ENCODE measurements around the gene CCBE1.

CCBE1 gene

DNA sequence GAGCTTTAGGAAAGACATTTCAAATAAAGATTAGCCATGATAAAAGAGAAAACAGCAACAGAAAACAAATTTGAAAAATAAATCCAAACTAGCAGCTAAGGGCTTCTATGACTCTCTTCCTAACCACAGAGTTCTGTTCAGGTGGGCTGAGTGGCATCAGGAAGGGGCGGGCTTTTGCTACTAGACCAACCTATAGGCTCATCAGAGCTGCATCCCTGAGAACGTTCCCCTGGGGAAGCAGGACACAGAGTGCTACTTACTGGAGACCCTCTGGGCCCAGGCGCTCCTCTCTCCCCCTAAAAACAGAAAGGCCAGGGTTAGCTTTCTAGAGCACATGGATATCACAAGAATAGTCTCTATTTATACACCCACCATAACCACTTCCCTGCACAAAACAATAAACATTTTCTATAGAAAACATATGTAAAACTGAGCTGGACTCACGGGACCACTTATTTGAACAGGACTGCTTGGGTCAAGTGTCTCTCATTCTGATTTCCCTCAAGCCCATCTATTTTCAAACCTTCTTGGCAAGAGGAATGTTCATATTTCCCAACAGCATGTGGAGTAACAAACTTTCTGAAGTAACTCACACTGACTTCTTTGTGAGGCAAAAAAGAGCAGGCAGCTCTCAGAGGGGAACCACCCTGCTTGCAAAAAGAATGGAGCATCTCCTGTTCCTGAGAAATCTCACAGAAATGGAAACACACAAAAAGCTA lies 259.2 kb downstream of the CCBE1 start:
- no peak for DNase-seq

DNA sequence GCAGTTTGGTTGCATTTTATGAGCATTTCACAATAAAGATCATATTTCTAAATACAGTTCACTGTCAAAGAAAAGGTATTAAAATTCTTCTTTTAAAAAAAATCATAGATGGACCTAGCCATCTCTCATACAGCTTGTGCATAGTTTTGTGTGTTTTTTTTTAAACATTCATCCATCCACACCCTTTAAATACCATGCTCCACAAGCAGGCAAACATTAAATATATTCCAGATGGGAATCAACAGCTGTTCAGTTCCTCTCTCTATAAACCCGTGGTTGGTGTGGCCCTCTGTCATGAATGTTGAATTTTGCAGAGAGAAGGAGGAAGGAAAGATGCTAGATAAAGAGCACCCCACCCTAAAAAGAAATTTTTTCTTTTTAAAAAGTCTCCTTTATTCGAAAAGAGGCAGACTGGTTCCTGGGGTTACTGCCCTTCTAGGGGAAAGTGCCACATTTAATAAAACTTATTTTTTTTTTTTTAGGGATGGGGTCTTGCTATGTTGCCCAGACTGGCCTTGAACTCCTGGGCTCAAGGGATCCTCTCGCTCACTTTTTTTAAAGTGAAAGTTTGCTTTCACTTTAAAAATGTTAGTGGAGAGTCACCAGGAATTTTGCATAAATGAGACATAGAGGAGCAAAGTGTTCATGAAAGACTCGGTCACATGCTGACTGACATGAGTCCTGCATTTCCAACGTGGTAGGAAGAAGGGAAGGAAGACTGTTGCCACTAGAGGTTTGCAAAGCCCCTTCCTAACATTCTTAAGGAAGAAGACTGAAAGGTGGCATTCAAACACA lies 264.2 kb downstream of the CCBE1 start:
- DNase-seq = no peak

DNA sequence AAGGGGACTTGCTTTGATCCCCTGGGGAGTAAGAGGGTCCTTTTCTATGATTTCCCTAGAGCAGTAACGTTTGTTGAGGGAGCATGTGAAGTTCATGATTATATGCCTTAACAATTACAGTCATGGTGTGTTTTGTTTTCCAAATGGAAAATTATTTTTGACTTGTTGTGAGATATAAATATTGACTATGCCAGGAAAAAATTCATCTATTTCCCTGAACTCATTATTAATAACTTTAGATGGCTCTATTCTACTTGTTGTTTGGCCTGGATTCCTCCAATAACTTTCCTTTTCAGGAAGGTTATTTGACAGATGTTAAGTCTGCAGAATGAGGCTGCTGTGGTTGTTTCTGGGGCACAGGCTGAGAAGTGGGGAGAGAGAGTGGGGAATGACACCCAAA lies 266.1 kb downstream of the CCBE1 start:
- DNase-seq = no peak

DNA sequence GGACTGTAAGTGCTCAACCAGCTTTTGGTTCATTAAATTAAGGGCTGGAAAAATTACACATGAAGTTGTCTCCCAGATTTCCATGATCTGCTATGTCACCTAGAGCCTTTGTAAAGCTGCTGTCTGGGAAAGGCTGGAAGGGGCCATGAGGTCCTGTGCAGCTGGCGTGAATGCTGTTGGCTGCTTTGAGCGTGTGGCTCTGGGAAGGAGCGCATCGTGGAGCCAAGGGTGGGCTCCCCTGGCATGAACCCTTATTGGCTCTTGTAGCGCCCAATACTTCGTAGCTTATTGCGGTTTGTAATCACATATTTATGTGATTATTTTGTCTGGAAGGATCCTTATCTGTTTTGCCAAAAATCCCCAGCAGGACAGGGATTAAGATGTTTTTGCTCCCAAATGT lies 267.6 kb downstream of the CCBE1 start:
- no peak for DNase-seq

DNA sequence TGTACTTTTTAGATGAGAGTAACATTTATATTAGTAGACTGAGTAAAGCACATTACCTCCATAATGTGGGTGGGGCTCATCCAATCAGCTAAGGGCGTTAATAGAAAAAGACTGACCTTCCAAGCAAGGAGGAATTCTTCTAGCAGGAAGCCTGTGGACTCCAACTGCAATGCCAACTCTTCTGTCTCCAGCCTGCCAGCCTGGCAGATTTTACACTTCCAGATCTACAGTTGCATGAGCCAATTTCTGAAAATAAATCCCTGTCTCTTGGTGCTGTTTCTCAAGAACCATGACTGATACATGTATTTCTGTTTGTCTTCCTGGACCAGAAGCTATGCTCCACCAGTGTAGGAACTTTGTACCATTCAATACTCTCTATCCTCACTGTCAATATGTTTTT lies 269.2 kb downstream of the CCBE1 start:
- DNase-seq = no peak

DNA sequence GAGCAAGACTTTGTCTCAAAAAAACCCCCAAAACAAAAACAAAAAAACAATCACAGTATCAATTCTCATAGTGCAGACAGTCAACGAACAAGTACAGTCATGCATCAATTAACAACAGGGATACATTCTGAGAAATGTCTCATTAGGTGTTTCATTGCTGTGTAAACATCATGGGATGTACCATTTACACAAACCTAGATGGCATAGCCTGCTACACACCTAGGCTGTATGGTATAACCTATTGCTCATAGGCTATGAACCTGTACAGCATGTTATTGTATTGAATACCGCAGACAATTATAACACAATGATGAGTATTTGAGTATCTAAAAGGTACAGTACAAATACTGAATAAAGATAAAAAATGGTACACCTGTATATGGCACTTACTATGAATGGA lies 270.4 kb downstream of the CCBE1 start:
- no peak for DNase-seq

DNA sequence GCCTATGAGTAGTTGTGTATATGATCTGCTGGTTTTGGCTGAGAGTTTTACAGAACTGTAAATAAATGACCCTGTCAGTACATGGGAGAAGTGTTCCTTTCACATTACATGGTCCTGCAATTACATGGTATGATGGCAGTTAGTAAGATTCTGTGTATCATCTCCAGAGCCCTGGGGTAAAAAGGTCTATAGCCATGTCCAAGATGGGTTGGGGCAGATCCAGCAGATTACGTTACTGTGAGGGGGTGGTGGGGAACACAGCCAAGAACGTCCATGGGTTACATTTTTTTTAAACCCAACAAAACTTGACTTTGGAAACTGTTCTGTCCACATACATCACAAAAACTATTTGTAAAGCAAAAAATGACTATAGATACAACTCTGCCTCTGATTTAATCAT lies 274.0 kb downstream of the CCBE1 start:
- DNase-seq = no peak

DNA sequence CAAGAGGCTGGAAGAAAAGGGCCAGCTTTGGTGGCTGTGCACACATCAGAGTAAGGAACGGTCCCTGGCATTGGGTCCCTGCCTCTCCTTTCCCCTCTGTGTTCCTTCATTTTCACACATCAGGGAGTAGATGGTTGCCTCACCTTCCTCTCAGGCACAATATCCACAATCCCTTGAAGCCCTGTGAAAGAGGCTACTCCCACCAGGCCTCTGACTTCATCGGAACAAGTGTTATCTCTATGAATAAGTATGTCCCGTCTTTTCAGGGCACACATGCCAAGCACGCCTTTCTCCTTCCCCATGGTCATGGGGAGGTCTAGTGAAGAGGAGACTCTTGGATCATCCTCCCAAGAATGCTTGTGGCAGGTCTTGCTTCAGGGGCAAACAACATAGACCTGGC lies 277.0 kb downstream of the CCBE1 start:
- DNase-seq = no peak

DNA sequence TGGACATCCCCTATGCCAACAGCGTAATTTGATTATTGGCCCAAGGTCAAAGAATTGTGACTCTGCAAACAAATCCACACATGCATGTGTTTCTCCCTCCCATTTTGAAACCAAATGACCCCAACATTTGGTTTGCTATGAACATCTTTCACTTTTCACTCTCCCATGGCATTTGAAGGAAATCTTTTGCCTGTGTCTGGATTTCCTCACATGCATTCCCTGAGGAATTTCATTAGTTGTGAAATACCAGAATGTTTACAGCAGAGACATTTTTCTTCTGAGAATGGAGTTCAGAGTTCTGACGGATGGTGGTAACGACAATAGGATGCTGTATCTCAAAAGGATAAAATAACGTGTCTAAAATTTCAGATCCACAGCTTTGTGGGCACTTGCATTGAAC lies 277.8 kb downstream of the CCBE1 start:
- DNase-seq = no peak

DNA sequence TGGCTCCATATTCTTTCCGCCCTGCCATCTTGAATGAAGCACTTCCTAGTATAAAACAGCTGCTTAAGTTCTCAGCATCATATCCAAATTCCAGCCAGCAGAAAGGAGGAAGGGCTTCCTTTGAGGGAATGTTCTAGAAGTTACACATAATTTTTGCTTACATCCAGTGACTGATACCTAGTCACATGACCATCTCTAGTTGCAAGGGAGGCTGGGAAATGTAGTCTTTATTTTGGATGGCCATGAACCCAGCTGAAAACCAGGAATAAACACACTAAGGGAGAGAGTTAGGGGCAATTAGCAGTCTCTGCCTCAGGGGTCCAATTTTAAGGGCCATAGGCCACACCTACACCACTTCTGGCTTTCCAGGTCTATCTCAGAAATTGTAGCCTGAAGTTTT lies 280.4 kb downstream of the CCBE1 start:
- no peak for DNase-seq

DNA sequence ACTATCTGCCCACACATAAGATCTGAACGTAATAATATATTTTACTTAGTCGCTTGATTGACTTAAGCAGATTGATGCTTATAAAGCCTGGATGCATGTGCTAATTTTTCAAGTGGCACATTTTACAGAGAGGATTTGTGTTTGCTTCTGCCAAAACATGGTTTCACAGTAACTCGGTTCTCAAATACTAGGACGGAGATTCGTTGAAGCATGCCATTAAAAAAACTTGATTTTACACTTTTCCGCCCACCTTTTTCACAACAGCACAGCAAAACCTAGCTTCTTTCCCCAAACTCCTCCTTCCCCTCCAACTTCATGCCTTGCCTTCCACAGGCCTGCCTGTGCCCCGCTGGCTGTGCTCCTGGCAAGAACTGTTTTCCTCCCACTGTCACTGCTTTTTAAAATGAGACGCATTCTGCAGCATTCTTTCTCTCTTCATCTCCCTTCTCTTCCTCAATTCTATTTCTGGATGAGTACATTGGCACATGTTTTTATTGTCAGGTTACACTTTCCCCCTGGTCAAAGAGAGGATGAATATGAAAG lies 283.0 kb downstream of the CCBE1 start:
- no peak for DNase-seq

DNA sequence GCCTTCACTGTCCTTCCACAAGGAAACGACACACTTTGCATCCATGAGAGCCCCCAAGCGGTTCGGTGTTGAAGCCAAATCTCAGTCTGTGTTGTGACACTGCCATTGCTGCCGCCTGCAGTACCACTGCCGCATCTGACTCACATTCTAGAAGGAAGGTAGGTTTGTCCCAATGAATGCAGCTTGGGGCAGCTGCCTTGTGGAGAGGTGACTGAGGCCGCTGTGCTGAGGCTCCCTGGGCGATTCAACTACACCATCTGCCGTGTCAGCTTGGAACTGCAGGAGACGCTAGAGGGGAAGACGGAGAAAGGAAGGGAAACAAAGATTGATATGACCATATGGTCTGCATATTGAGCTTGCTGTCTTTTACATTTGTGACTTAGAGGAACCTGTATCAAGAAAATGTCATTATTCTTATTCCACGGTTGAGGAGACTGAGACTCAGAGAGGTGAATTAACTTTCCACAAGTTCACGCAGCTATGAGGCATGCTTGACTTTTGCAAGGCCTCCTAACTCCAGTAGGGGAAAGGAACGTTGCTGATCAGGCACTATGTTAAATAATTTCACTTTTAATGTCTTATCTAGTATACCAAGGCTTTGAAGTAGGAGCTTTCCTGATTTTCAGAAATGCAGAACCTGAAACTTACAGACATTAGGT lies 294.7 kb downstream of the CCBE1 start:
- DNase-seq = peak; percentile 39

DNA sequence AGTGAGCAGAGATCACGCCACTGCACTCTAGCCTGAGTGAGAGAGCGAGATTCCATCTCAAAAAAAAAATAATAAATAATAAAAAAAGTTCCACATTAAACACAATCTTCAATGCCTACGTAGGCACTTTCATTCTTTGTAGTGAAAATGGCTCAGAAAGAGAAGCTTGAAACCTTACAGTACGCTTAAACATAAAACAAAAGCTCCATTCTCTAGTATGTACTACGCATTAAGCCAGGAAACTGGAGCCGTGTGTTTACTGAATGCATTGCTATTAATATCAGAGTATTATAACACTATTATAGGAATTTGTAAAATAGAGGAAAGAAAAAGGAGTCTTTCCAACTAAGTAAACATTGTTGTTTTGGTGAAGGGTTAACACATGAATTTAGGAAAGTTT lies 296.8 kb downstream of the CCBE1 start:
- DNase-seq = no peak

DNA sequence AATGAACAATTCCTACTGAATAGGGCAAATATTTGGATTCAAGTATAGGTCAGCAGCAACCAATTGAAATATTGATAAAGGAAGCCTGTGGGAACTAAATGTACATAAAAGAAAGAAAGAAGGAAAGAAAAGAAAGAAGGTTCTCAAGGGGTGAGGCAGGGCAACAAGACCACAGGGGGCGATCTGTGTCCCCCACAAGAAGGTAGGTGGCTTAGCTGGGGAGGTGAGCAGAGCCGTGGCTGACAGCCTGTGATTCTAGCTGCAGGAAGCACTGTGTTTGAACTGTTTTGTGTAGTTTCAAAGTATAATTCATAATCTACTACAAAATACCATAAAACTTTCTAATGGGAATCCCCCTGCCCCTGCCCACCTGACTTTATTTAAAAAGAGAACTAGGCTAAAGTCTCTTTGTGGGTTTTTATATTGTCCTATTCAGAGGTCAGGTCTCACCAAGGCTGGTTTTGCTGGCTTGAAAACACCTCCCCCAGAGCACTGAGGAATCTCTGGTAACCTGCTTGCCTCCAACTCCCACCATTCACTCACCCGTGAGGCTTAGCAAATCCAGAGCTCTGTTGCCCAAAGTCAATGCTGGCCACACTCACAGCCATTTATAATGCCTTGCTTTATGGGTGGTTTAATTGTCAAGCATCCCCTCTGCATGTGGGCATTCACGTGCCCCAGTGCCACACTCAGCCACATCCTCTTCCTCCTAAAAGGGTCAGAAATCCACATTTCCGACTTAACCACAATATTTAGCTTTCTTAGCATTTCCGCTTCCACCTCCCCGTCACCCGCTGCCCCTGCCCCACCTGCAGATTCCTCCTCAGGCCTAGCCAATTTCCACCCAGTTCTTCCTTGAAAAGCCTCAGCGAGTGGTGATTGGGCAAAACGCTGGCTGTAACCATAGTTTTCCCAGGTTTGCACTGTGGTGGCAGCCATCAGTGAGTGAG lies 301.7 kb downstream of the CCBE1 start:
- no peak for DNase-seq

DNA sequence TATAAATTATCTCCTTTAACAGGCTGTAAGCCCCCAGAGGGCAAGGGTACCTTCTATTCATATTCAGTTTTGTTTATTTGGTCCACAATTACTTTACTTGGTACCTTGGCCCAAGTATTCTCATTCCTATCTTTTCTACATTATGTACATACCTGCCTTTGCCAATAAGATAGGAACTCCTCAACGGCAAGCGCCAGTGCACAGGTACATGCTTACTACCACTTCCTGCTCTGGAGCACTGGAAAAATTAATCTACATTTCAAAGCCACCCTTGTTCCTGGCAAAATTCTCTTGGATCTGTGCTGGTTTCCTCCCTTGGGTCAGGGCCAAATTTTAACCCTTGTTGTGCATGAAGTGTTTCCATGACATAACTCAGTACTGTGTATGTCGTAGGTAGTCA lies 303.8 kb downstream of the CCBE1 start:
- DNase-seq = no peak

DNA sequence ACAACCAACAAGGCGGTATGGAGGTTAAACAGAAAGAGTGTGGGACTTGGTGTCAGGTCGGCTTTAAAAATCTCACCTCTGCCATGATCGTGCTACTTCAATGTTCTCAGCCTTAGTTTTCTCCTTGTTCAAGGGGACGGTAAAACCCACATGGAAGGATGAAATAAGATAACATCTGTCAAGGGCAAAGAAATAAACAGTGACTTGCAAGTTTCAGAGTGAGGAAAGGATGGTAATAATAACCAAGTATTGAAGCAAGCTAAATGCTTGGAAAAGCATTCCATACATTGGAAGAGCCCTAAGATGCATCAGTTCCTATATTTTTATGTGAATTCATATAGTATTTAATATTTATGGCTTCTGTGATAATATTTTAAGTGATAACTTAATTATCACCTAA lies 308.4 kb downstream of the CCBE1 start:
- no peak for DNase-seq

DNA sequence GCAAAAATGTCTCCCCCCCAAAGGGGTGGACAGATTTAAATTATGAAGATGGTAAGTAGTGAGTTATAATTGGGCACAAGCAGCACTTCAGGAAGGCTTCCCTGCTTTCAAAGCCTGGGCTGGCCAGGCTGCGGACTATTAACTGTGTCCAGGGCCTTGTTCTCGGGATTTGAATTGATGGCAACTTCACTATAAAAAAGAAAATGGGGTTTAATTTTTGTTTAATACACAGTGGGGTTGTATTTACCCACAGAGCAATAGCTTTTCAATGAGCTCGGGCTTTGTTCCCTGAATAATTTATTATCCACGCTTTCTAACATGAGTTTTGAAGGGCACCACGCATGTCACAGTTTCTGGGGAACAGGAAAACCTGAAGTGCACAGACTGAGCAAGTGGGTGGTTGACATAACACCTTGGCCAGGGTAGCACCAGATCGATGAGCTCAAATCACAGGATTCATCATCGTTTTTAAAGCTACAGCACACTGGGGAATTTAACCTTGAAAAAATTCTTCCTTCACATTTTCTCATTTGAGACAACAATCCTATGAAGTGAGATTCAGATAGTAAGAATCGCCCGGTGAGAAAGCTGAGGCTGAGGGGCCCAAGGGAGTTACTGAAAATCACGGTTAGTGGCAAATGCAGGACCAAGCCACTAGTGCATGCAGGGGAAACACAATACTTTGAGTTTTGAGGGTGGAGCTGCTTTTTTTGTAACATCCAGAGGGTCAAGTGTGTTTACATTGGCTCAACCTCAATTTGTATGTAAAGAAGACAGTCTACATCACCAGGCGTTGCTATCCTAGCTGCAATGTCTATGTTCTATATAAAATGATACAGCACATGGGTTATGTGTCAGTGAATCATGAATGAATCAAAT lies 309.3 kb downstream of the CCBE1 start:
- no peak for DNase-seq

DNA sequence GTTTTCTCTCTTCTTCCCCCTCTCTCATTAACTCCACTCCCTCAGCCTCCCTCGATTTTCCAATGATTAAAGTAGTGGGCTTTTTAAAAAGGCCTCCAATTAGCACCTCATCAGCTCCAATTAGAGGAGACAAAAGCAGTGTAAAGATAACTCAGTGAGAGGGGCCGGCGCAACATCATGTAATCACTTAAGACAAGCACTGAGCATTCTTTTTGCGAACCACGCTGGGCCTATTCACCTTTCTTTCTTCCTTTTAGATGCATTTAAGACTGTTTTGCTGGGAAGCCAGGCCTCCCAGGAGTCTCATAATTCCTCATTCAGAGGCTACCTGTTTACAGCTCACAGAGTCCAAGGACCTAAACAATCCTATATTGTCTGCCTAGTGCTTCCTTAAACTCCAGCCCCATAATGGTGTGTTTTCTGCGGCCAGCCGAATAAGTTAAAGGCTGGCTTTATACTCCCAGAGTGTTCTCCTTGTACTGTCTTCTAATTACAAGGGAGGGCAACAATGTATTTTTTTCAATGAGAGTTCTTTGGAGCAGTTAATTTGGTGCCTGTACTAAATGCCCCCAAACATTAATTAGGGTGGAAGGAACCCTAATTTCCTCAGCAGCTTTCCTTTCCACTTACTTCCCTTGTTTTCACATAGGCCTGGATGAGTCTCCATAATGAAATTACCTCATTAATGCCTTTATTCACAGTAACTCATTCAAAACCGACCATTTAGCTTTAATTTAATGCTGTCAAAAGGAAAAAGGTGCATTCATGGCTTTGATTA lies 310.1 kb downstream of the CCBE1 start:
- no peak for DNase-seq

DNA sequence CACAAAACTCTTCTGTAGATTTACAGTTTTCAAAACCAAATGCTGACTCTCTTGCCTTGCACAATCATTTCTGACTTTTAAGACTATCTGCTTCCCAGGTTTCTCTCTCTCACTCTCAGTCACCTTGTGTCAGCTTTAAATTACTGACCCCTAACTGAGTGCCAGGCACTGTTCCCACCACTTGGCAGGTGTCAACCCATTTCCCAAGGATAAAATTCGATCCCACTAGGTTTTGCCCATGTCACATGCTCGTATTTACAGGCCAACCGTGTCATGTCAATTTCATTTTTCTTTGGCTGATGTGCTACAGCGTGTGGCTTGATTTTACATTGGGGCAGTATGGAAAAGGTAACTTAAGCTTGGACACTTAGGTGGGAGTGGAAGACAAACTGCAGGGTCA lies 312.0 kb downstream of the CCBE1 start:
- DNase-seq = no peak

DNA sequence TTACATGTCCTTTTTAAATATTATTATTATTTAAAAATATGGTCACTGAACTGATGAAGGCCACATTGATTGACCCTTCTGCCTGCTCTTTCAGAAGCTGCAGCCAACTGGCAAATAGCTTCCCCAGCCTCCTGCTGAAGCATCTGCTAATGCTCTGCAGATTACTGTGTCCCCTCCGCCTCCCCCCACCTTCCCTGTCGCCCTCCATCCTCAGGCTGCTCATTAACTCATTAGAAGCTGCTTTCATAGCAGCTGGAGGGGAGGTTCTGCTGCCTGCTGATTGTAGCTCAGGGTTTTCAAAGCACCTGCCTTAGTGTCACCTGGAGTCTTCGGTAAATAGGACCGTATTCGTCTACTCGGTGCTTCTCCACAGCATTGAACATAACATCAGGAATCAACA lies 313.4 kb downstream of the CCBE1 start:
- no peak for DNase-seq

DNA sequence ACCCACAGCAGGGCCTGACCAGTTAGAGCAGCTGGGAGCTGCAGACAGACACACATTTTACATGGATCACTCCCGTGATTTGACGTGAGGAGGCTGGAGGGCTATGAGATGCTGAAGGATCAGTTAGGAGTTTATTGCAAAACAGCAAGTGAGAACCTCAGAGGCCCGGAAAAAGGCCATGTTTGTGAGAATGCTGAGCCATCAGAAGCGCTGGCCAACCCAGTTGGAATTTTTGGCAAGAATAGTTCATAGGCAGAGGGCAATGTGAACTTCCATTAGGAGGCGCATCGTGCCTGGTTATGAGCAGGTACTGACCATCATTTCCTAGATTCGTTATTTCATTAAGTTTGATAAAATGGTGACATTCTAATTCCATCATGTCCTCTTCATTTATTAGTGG lies 314.8 kb downstream of the CCBE1 start:
- no peak for DNase-seq

Measured in amniotic stem cell (primary cell).